GM23338 (cell line): Measurements from ENCODE around the gene ST6GALNAC3.

ENCODE experiments used
- CREB1 ChIP-seq: fragments of 250-450 bp; sonication (Bioruptor Pico); IDR thresholded peaks from 2 replicates; pipeline ENCODE4 v1.5.0; 2020; ENCODE audit warnings: low read depth, mild to moderate bottlenecking, moderate library complexity
- CTCF ChIP-seq, 2 experiments: fragments of 200-600 bp in 1 of 2; sonication (generic) in 1 of 2; conservative IDR thresholded peaks; 2 replicates each; pipeline versions ENCODE4 v1.5.1 to v1.6.1; 2016 to 2017; ENCODE audit warnings: antibody characterized with exemption in 2 of 2, low read depth in 2 of 2, mild to moderate bottlenecking in 2 of 2, moderate library complexity in 1 of 2
- ETS1 ChIP-seq: IDR thresholded peaks from 2 replicates; pipeline ENCODE4 v1.6.1; 2016; ENCODE audit warnings: antibody characterized with exemption
- EZH2 ChIP-seq: fragments of 200-600 bp; sonication (generic); IDR thresholded peaks from one replicate; pipeline ENCODE4 v1.8.0; 2017; ENCODE audit warnings: antibody characterized with exemption, mild to moderate bottlenecking, low read depth; ENCODE audit not compliant: unreplicated experiment
- EZH2phosphoT487 ChIP-seq: fragments of 200-600 bp; sonication (generic); IDR thresholded peaks from one replicate; pipeline ENCODE4 v1.8.1; 2018; ENCODE audit warnings: antibody characterized with exemption; ENCODE audit not compliant: unreplicated experiment
- JUNB ChIP-seq: IDR thresholded peaks from one replicate; pipeline ENCODE4 v1.6.1; 2016; ENCODE audit warnings: antibody characterized with exemption; ENCODE audit not compliant: unreplicated experiment
- NANOG ChIP-seq: IDR thresholded peaks from 2 replicates; pipeline ENCODE4 v1.6.1; 2016; ENCODE audit warnings: antibody characterized with exemption, borderline replicate concordance
- POLR2AphosphoS5 ChIP-seq: IDR thresholded peaks from 2 replicates; pipeline ENCODE4 v1.6.1; 2016; ENCODE audit warnings: antibody characterized with exemption, low read depth
- REST ChIP-seq: IDR thresholded peaks from one replicate; pipeline ENCODE4 v1.6.1; 2018; ENCODE audit warnings: antibody characterized with exemption; ENCODE audit not compliant: unreplicated experiment
- STAT1 ChIP-seq: IDR thresholded peaks from one replicate; pipeline ENCODE4 v1.6.1; 2016; ENCODE audit warnings: antibody characterized with exemption; ENCODE audit not compliant: unreplicated experiment
- ZNF114 ChIP-seq: fragments of 250-450 bp; sonication (Bioruptor Pico); IDR thresholded peaks from 2 replicates; pipeline ENCODE4 v1.5.0; 2020; ENCODE audit warnings: mild to moderate bottlenecking, moderate library complexity
- ZNF331 ChIP-seq: fragments of 250-450 bp; sonication (Bioruptor Pico); IDR thresholded peaks from 2 replicates; pipeline ENCODE4 v1.5.0; 2020; ENCODE audit warnings: low read depth, mild to moderate bottlenecking, moderate library complexity
- ZNF462 ChIP-seq: fragments of 250-450 bp; sonication (Bioruptor Pico); IDR thresholded peaks from 2 replicates; pipeline ENCODE4 v1.5.0; 2020; ENCODE audit warnings: mild to moderate bottlenecking, moderate library complexity

GRCh38 chr1:76106251-76106650, 31.7 kb downstream of the ST6GALNAC3 start:
- TF ChIP-seq CTCF (conservative IDR thresholded peaks at IDR 0.05; ENCODE audit: low read depth in 2 of 2) (no peak), EZH2 (no peak), REST (no peak), ETS1 (no peak), POLR2AphosphoS5 (no peak), NANOG (no peak), ZNF114 (no peak), EZH2phosphoT487 (no peak), ZNF462 (CRISPR knock-in tag) (no peak), STAT1 (no peak), CREB1 (CRISPR knock-in tag) (no peak), ZNF331 (no peak), JUNB (no peak)
